ENCODE measurements around the gene ALDH1A1.

ALDH1A1 gene

DNA sequence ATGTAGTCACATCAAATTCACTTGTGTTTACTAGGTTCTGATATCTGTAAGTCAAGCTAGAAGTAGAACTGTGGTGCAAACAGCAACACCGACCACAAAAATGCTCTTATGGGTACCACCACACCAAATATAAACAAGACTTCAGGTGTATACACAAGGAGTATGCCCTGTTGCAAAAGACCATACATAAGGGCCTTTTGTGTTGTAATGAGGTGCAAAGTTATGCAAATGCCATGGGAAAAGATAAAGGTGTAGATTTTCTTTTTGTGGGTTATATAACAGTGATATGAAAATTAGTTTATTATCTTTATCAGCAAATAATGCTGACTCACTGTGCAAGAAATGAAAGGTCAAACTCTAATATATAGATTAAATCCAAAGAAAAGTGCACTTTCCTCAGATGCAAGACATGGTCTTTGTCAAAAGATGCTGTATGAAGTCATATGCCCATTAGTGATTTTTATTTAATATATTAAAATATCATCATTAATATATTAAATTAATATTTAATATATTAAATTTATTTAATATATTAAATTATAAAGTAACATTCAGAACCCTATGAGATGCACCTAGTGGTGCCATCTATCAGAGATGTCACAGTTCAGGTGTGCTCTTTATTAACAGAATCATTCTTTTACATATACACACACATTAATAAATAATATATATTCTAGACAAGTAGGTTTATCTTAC lies 26.7 kb upstream of the ALDH1A1 start:
- no peak for DNase-seq (ENCODE audit: low spot score)

DNA sequence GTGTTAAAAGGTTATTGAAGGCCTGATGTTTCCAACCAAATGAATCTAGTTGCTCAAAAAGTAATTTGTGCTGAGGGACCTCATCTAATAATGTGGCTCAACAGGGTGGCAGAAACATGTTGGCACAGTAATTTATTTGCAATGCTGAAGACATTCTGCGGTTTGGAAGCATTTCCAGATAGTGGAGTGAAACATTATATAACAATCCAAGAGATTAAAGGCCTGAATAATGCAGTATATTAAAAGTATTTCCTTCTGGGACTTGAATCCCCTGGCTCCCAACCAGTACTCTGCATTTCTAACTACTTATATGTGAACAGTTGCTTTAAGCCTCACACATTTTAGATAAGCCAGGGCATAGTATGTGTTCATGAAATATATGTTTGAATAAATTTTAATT lies 25.9 kb upstream of the ALDH1A1 start:
- DNase-seq (ENCODE audit: low spot score), result peak; percentile 7

DNA sequence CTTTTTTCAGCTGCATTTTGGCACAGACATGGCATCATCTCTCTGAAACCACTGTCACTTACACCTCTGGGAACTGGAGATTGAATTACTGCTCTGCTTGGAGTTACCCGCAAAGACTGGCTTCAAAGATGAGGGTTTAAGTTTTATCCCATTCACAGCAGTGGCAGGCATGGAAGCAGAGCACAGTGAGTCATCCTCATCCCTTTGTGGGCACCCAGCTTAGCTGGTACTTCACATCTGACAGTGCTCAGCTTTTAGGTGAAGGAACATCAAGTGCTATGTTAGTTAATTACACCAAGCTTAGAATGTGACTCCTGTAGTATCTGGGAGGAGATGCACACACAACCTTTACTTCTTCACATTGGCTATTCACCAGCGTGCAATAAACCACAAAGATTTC lies 24.8 kb upstream of the ALDH1A1 start:
- no peak for DNase-seq (ENCODE audit: low spot score)

DNA sequence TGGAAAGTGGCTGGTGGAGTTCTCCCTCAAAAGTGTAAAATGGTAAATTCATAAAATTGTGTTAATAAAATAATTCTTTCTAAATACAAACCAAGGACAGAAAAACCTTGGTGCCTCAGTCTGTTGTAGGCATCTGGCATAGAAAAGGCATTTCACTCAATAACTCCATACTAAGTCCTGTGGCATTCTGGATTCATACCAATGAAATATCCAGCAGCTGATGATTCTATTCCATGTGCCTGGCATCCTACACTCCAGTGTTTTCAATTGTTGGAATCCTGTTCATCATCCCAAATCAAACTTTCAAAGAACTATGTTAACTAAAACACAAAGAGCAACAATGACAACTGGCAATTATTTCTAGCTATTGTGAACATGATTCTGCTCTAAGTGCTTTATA lies 21.6 kb upstream of the ALDH1A1 start:
- no peak for DNase-seq (ENCODE audit: low spot score)

DNA sequence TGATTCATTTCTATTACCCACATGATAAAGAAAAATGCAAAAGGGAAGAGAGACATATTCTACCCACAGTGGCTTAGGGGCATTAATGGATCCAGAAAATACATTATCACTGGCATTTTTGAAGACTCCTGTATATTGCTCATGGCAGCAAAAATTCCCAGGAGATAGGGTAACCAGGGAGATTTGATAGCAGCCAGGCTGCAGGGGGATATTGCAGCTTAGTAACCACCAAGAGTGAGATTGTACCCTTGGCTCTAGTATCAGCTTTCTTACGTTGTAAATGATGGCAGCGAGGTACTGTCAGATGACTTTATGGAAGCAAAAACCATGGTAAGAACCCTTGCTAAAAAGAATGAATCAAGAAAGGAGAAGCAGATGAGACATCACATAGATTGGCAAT lies 19.8 kb upstream of the ALDH1A1 start:
- no peak for DNase-seq (ENCODE audit: low spot score)

DNA sequence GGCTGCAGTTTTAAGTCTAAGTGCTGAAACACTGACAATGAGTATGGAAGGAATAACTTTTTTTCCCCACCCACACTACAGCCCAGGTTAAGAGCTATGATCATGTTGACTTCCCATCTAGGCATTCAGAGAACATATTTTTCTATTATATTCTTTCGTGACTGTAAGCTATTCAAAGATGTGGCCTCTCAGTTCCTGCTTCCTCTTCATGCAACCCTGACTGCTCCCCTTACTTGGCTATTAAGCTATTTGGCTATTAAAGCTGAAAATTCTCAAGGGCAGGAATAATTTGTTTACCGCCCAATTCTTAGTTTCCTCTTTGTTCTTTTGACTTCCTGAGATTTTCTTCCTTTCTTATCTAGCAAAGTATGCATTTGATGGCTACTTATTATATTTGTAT lies 18.6 kb upstream of the ALDH1A1 start:
- no peak for DNase-seq (ENCODE audit: low spot score)

DNA sequence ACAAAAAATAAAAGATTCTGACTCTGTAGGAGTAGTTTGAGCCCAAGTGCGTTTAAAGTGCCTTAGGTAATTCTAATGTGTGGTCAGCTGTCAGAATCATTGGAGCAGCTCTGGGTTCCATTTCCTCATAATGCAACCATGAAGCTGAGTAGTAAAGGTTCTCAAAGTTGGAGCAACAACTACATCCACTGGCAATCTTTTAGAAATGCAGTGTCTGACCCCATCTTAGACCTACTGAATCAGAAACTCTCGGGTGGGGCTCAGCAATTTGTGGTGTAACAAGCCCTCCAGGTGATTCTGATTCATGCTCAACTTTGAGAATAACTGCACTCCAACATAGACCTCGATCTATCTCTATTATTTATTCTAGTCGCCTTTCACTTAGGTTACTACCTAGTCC lies 7.6 kb upstream of the ALDH1A1 start:
- DNase-seq (ENCODE audit: low spot score), result no peak

DNA sequence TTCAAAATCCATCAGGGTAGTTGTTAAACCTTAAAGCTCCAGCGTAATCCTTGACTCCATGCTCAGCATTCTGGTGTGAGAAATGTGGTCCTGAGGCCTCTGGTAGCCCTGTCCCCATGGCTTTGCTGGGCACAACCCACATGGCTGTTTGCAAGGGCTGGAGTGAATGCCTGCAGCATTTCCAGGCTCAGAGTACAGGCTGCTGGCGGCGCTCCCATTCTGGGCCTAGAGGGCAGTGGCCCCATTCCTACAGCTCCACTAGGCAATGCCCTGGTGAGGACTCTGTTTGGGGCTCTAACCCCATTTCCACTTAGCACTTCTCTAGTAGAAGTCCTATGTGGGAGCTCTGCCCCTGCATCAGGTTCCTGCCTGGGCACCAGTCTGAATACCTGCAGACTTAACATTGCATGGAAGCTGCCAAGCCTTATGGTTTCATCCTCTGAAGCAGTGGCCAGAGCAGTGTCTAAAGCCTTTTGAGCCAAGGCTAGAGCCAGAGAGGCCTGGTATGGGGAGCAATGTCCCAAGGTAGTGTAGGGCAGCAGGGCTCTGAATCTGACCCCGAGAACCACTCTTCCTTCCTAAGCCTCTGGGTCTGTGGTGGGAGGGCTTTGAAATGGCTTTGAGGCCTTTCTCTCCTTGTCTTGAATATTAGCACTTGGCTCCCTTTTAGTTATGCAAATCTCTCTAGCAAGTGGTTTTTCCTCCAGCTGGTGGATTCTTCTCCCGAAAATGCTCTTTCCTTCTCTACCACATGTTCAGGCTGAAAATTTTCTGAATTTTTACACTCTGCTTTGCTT lies 5.8 kb upstream of the ALDH1A1 start:
- no peak for DNase-seq (ENCODE audit: low spot score)

DNA sequence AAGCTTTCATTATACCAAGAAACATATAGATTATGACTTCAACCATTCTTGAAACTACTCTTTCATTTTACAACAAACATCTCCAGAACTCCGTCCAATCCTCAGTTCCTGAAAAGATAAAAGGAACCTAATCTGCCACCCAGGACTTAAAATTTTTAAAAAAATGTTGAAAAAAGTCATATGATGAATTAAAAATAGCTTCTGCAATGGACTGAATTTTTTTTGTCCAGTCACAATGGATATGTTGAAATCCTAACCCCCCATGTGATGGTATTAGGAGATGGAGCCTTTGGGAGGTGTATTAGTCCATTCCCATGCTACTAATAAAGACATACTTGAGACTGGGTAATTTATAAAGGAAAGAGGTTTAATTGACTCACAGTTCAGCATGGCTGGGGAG lies 2.7 kb upstream of the ALDH1A1 start:
- no peak for DNase-seq (ENCODE audit: low spot score)

DNA sequence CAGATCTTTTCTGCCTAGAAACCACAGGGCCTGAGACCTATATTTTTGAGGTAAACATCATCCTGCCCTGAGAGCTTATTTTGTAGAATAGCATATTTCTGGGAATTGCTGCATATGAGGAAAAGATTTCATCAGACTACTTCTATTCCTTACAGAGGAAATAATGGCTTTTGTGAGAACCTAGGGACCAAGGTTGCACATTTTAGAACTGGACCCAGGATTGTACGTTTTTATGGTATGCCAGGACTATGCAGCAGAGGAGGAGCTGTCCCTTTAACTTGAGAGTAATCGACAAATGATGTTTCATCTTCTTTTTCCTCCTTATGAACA lies 2.2 kb upstream of the ALDH1A1 start:
- no peak for DNase-seq (ENCODE audit: low spot score)

DNA sequence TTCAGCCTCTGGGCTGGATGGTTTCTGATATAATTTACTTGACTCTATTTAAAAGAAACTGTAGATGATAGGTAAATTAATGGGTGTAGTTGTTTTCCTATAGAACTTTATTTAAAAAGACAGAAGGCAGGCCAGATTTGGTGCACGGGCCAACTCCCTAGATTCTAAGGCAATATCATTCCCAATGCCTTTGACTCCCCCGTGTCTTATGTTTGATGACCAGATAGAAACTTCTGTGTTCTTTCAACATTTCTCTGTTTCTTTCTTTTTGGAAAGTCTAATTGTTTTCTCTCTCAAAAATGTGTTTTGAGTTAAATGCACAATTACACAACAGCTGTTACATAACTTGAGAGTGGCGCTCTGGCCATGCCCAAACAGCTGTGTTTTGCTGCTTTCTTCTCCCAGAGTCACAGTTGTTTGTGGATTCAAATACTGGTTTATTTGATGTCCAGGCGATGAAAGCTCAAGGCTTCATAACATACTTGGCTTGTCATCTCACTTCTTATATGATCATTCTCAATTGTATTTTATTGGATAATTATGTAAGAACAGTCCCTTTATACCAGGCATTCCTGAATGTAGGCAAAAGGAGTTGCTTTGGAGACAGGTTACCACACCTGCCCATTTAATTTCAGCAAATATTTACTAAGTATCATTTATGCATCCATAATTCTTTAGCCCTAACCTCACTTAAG lies 1.7 kb upstream of the ALDH1A1 start:
- no peak for DNase-seq (ENCODE audit: low spot score)

DNA sequence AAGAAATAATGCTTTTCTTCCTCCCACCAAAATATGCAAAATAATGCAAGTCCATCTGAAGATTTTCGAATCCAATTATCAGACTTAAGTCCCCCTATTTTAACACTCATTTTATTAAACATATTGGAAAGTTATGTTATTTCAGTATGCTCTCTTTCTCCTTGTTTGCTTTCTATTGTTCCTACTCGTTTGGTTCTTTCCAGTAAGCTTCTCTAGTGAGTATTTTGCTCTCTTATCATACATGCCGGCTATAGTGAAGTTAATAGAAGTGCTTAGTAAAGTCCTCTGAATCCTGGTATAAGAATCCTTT lies 517 bp downstream of the ALDH1A1 start:
- DNase-seq (ENCODE audit: low spot score), result no peak

DNA sequence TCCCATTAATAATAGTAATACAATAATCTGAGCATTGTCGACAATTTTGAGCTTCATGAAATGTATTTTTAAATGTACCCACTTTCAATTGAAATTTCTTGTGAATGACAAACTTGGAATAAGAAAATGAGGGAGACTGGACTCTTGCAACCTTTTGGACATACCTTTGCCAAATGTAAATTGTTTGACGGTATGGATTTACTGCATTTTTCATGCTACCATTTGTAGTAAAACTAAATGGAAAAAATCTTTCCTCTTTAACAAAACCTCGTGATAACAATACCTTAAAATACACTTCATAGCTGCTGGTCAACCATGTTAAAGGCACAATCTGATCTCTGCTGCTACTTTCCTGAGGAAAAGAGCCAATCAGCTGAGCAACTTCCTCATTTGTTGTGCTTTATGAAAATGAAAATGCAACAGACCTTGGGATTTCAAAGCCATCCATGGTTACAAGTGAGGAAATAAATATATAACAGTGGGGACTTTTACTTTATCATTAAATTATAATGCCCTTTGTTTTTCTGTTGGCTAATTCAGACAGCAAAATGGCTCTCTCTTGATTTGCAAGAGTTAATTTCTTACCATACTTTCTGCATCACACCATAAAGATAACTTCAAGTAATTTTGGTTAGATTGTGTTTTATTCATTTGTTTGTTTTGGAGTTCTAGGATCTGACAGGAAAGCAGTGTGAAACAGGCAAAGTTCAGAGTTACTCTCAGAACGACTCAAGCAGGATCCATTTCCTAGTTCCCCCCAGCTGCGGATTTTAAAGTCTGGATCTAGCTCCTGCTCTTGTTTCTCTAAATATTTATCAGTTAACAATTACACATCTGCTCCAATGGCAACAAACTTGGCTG lies 1.1 kb downstream of the ALDH1A1 start:
- no peak for DNase-seq (ENCODE audit: low spot score)

DNA sequence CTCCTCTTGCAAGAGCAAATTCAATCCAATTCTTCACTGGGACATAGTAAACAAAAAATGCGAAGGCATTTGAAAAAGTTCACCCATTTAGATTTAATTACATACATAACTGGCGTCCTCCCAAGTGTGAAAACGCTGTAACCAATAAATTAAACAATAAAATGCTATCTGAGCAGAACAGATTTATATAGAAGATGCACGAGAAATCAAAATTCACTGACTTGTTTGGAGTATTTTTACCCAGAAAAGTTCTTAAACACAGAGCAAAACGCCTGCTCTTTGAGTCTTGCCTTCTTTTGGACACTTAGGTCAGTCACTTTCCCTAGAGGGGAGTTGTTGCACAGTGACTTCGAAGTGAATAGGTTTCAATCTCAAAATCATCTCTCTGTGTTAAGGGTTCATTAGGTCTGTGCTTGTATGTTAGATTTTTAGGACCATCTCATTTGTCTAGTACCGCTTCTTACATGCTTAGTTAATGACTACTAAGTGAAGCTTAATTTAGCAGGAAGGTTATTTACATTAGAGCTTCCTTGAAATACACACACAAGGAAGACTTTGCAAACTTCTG lies 1.9 kb downstream of the ALDH1A1 start:
- DNase-seq (ENCODE audit: low spot score), result no peak

DNA sequence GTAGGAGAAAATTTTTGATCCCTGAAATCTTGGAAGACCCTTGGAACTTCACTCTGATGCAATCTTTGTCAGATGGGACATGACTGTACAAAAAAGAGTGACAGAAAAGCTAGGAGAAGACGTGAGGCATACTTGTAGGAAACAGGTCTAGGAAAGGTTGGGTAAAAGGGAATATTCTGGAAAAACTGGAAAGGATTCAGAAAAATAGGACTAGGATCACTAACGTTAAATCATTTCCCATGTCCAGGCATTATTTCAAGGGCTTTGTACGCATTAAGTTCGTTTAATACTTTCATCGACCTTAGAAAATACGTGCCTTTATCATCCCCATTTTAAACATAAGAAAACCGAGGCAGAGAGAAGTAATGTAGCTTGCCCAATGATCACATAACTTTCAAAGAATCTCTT lies 2.9 kb downstream of the ALDH1A1 start:
- DNase-seq (ENCODE audit: low spot score), result no peak

DNA sequence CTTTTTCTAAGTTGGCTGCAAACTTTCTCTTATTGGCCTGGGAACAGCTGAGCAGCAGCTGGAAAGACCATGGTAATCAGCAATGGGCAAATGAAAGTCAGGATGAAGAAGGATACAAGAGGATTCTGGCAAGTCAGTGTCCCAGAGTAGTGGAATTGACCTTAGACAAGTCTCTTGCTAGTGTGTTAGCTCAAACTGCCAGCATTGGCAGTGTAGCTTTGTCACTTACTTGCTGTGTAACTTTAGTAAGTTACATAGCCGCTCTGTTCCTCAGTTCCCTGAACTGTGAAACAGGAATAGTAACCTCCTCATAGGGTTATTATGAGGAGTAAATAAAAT lies 3.6 kb downstream of the ALDH1A1 start:
- DNase-seq (ENCODE audit: low spot score), result no peak

DNA sequence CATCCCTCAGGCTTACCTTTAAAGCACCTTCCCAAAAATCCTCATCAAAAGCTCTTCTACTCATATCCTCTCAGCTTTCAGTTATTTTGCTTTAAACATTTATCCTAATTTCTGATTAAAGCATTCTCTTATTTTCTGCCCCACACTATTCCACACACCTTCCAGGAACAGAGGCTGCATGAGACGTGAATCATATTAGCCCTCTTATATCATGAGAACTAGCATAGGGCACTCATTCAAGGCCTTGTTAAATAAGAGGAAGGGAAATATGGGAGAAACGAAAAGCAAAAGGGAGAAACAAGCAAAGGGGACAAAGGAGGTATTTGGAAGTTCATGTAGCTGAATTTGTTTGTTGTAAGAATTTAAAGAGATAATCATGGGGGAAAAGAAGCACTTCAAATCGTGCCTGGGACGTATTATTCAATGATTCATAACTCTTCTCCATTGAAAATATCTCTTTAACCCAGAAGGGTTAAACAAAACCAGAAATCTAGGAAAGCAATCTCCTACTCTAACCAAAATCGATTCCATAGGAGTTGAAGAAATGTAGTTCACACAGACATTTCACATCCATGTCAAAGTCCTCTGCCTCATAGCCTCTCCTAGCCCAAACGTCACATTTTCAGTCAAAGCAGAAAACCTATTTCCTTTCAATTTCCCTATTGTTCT lies 4.1 kb downstream of the ALDH1A1 start:
- no peak for DNase-seq (ENCODE audit: low spot score)

DNA sequence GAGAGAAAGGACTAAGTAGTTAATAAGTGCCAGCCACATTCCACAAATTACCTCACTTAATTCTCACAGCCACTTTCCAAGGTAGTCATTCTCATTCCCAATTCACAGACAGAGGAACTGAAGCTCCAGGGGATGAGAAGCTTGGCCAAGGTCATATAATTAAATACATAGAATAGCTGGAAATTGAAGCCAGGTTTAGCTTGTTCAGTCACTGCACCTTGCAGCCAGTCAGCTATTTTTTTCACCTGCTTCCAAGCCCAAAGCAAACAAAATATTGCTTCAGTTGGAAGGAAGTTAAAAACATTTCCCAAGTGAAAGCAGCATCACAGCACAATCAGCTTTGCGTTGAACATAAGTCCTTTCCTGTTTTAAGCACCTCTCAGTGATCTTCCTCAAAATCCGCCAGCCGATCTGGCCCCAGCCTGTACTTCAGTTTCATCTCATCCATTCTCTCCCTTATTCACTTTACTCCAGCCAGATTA lies 4.8 kb downstream of the ALDH1A1 start:
- no peak for DNase-seq (ENCODE audit: low spot score)

DNA sequence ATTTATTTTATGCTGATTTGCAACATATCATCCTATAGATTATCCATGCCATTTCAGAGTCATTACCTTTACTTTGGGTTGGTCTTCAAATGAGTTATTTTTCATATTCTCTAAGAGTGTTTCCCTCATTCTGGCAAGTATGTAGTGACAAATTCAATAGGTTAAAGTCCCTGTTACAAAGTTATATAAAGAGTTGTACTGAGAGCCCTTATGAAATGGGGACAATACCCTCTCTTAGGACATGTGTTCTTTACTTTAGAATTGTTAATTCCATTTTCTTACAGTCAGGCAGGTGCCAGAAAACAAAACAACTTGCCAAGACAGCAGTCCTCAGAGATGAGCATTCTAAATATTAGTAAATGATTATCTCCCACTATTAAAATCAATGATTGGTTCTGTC lies 6.0 kb downstream of the ALDH1A1 start:
- DNase-seq (ENCODE audit: low spot score), result no peak

DNA sequence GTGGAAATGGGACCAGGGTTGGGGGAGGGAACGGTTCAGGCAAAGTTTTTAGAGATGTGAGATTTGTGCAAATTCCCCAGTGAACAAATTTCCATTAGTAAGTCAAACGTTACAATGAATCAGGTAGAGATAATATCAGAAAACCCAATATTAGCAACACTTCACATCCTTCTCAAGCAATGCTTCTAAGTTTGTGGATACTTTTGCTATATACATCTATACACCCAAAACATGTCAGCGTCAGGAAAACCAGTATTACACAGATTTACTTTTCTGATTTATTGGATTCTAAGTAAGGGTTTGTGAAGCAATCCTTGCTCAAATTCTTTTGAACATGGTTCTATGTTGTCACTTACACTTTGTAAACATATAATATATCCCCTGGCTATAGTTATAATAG lies 6.5 kb downstream of the ALDH1A1 start:
- no peak for DNase-seq (ENCODE audit: low spot score)

DNA sequence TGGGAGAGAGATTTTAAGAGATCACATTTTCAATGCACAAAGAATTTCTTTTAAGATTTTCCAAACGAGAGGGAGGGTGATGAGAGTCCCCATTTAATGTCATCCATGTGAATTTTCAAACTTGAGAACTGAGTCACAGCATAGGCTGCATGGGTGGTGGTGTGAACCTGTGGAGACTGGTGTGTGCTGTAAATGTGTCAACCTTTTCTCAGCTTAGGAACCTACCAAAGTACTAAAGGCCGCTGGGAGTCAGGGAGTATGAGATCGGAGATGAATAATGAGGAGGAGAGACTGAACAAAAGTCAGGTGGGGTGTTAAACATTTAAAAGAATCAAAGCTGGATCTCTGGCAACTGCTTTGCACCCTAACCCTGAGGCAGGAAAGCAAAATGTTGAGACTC lies 7.5 kb downstream of the ALDH1A1 start:
- DNase-seq (ENCODE audit: low spot score), result no peak
